Thyroid gland (tissue), 4 donors: Measurements from ENCODE around the gene RBM28. TPM values are rescaled to one million over a fixed set of nuclear protein-coding genes. Genes with fewer than 3 reads are reported as not detected.
"Not testable (repeated sequence)": the region's sequence is repeated elsewhere in the genome, so short reads cannot be mapped to it uniquely, and the experiment has no call there.

ENCODE experiments used
- DNase-seq, 2 donors: peaks; one replicate each; pipeline ENCODE4 v3.0.0-alpha.2; 2019
- H3K27ac ChIP-seq, 3 donors: fragments of 200-600 bp; sonication (generic); 1 replicate in 2 of 3; 2 replicates in 1 of 3; pipeline ENCODE4 v1.5.1; 2016 to 2019; ENCODE audit warnings: mild to moderate bottlenecking in 1 of 3, moderate library complexity in 1 of 3
- H3K27me3 ChIP-seq: fragments of 200-600 bp; sonication (generic); one replicate; pipeline ENCODE4 v1.5.1; 2019
- H3K36me3 ChIP-seq, 2 donors: fragments of 200-600 bp; sonication (generic); one replicate each; pipeline ENCODE4 v1.5.1; 2016 to 2019
- H3K4me1 ChIP-seq, 2 donors: fragments of 200-600 bp; sonication (generic); one replicate each; pipeline ENCODE4 v1.5.1; 2017 to 2019
- H3K4me3 ChIP-seq, 3 donors: fragments of 200-600 bp; sonication (generic); replicated peaks in 1 of 3; 1 replicate in 2 of 3; 2 replicates in 1 of 3; pipeline ENCODE4 v1.5.1; 2016; ENCODE audit warnings: mild to moderate bottlenecking in 1 of 3
- H3K9me3 ChIP-seq: fragments of 200-600 bp; sonication (generic); one replicate; pipeline ENCODE4 v1.5.1; 2017
- POLR2A ChIP-seq, 2 donors: fragments of 450-650 bp; IDR thresholded peaks; one replicate each; pipeline ENCODE4 v1.6.1; 2017; ENCODE audit warnings: antibody characterized with exemption in 2 of 2, mild to moderate bottlenecking in 2 of 2, moderate library complexity in 1 of 2
- WGBS, 2 donors: methylation state at CpG; one replicate each; pipeline ENCODE4 v1.1.5; 2017; 5-methylcytosine and 5-hydroxymethylcytosine counted together
- intact Hi-C: fragments of 100-400 bp; cut with DNase I; formaldehyde crosslinking; loops from one replicate; pipeline ENCODE4 v1.15.1; 2023
- total RNA-seq, 4 donors: library from RNA; depleted of rRNA; stranded (reverse); fragments of >200 nt; gene quantifications; one replicate each; pipeline ENCODE4 v1.2.3, GENCODE V29; 2016
- TF ChIP-seq, protein P1 (sequence below), 6 experiments: fragments of 200-600 bp in 3 of 6; fragments of 450-650 bp in 3 of 6; sonication (generic) in 3 of 6; IDR thresholded peaks; one replicate each; pipeline ENCODE4 v1.5.1; 2016 to 2019; ENCODE audit warnings: antibody characterized with exemption in 6 of 6, mild to moderate bottlenecking in 2 of 6, inconsistent platforms in 1 of 6, moderate library complexity in 1 of 6

RBM28 gene
- total RNA-seq, 4 donors from 2014 or later, result 19.1 to 36.9 (median 27.7) TPM

DNA sequence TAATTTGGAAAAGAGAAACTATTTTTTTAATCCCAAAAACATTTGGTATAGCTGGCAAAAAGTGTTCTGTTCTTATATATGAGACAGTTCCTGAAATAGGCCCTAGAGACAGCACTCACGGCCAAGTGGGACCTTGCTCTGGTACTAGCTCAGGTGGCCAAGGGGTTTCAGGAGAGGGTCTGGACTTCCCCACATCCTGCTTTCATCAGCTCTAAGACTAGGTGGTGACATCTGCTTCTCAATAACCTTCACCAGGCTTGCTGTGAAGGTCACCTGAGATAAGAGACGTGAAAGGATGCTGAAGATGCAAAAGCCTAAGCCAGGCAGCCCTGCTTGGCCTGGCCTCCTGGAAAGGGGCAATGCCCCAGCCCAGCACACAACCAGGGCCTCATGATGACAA, 40.6 kb downstream of the RBM28 start:
- Histone ChIP-seq H3K4me1 (no peaks in the 10 kb centered on the region), H3K4me3 (no peak overlapping the region), H3K36me3 (peaks cover 7 to 17% of the 10 kb centered on the region in 2 donors), H3K27me3 (no peaks in the 10 kb centered on the region), H3K9me3 (no peaks in the 10 kb centered on the region), H3K27ac (no peak overlapping the region)
- no peak for DNase-seq
- intact Hi-C loops, result no loop called here
- 100% methylated on average over 2 of the region's 2 CpGs for WGBS, 2 donors
- TF ChIP-seq, protein P1, sequence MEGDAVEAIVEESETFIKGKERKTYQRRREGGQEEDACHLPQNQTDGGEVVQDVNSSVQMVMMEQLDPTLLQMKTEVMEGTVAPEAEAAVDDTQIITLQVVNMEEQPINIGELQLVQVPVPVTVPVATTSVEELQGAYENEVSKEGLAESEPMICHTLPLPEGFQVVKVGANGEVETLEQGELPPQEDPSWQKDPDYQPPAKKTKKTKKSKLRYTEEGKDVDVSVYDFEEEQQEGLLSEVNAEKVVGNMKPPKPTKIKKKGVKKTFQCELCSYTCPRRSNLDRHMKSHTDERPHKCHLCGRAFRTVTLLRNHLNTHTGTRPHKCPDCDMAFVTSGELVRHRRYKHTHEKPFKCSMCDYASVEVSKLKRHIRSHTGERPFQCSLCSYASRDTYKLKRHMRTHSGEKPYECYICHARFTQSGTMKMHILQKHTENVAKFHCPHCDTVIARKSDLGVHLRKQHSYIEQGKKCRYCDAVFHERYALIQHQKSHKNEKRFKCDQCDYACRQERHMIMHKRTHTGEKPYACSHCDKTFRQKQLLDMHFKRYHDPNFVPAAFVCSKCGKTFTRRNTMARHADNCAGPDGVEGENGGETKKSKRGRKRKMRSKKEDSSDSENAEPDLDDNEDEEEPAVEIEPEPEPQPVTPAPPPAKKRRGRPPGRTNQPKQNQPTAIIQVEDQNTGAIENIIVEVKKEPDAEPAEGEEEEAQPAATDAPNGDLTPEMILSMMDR (IDR thresholded peaks at IDR 0.05), result no peak
- TF ChIP-seq POLR2A (IDR thresholded peaks at IDR 0.05), result no peak

DNA sequence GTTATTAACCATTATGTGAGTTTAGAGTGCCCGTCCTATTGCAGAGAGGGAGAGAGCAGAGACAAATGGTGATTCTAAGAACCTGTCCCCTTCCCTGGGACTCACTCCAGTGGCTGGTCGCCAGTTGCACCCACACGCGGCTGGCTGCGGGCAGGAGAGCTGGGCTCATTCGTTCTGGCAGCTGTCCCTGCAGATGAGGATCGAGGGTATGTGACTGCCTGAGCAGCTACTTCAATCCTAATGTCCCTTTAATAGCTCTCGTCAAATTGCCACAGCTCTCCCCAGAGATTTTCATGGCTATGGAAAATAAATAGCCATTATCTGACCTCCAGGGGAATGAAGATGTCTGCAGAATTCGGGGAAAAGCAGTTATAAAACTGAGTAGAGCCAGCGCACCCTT, 41.6 kb downstream of the RBM28 start:
- DNase-seq, result peak; percentile 10 to 16
- TF ChIP-seq, protein P1 (IDR thresholded peaks at IDR 0.05), result no peak
- no peak for TF ChIP-seq POLR2A (IDR thresholded peaks at IDR 0.05)
- Histone ChIP-seq H3K4me1 (no peaks in the 10 kb centered on the region), H3K27me3 (no peaks in the 10 kb centered on the region), H3K36me3 (peaks cover 6 to 13% of the 10 kb centered on the region in 2 donors), H3K27ac (no peak overlapping the region), H3K9me3 (no peaks in the 10 kb centered on the region), H3K4me3 (no peak overlapping the region)
- intact Hi-C loops, result no loop called here
- 57 to 68% methylated on average over 9 to 10 of the region's 10 CpGs for WGBS, 2 donors

GRCh38 chr7:128299109-128299607, 44.5 kb downstream of the RBM28 start:
- no peaks in the 10 kb centered on the region for H3K27me3 ChIP-seq
- intact Hi-C loops, result no loop called here
- no peaks in the 10 kb centered on the region for H3K4me1 ChIP-seq
- no peak for DNase-seq
- H3K27ac ChIP-seq, result no peak overlapping the region
- no peak overlapping the region for H3K4me3 ChIP-seq
- H3K9me3 ChIP-seq, result no peaks in the 10 kb centered on the region
- no peak for TF ChIP-seq POLR2A (IDR thresholded peaks at IDR 0.05)
- TF ChIP-seq, protein P1 (IDR thresholded peaks at IDR 0.05), result no peak
- H3K36me3 ChIP-seq, result peaks cover 0 to 4% of the 10 kb centered on the region in 2 donors
- WGBS, 2 donors, result 64 to 71% methylated on average over 7 of the region's 7 CpGs

GRCh38 chr7:128298004-128298403, 45.7 kb downstream of the RBM28 start:
- H3K4me1 ChIP-seq, H3K4me3 ChIP-seq, intact Hi-C loops, H3K9me3 ChIP-seq, H3K27ac ChIP-seq, DNase-seq, H3K27me3 ChIP-seq, H3K36me3 ChIP-seq: not testable (repeated sequence)
- 88 to 92% methylated on average over 7 of the region's 7 CpGs for WGBS, 2 donors

GRCh38 chr7:128287556-128287955, 56.2 kb downstream of the RBM28 start:
- H3K27ac ChIP-seq, result no peak overlapping the region
- intact Hi-C loops, result no loop called here
- 92 to 97% methylated on average over 4 of the region's 4 CpGs for WGBS, 2 donors
- no peak overlapping the region for H3K4me3 ChIP-seq
- no peak for DNase-seq
- no peak for TF ChIP-seq POLR2A (IDR thresholded peaks at IDR 0.05)
- TF ChIP-seq, protein P1 (IDR thresholded peaks at IDR 0.05), result no peak
- H3K36me3 ChIP-seq, result no peaks in the 10 kb centered on the region
- no peaks in the 10 kb centered on the region for H3K9me3 ChIP-seq
- no peaks in the 10 kb centered on the region for H3K4me1 ChIP-seq
- H3K27me3 ChIP-seq, result no peaks in the 10 kb centered on the region

DNA sequence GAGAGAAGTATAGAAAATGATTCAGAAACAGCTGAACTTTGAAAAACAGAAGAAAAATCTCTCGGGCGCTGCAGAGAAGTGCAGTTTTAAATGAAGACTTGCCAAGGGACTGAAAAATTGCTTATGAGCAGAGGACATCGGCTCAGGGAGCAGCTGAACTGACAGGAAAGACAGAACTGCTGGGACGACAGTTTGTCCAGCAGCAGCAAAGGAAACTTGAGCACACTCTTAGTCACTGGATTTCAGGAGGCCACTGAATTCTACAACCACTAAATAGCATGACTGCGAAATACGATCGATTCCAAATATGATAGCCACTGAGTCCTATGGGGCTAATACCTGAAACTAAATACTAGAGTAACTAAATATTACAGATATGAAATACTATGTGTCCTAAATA, 59.6 kb downstream of the RBM28 start:
- no peaks in the 10 kb centered on the region for H3K4me1 ChIP-seq
- no peaks in the 10 kb centered on the region for H3K36me3 ChIP-seq
- no peak overlapping the region for H3K4me3 ChIP-seq
- whole genome bisulfite sequencing, 2 donors, result 79 to 86% methylated on average over 7 of the region's 7 CpGs
- no peaks in the 10 kb centered on the region for H3K27me3 ChIP-seq
- intact Hi-C loops, result no loop called here
- TF ChIP-seq, protein P1 (IDR thresholded peaks at IDR 0.05), result no peak
- TF ChIP-seq POLR2A (IDR thresholded peaks at IDR 0.05), result no peak
- H3K27ac ChIP-seq, result no peak overlapping the region
- no peaks in the 10 kb centered on the region for H3K9me3 ChIP-seq
- no peak for DNase-seq
